Activated T-cell treated with anti-CD3 and anti-CD28 coated beads, Interleukin-2, amount 50 U/mL, for 72 hours (primary cell): ENCODE measurements around the gene CDK11B. TPM values are rescaled to one million over a fixed set of nuclear protein-coding genes. Genes with fewer than 3 reads are reported as not detected.

ENCODE experiments used
- ATAC-seq, 2 donors: fragments of 150-1000 bp; cut with Tn5 transposase; replicated peaks in 1 of 2; 2 replicates each; pipeline ENCODE4 v1.10.0; 2021; ENCODE audit warnings: moderate library complexity in 2 of 2, mild to moderate bottlenecking in 1 of 2
- DNase-seq, 2 donors: peaks; one replicate each; pipeline ENCODE4 v3.0.0; 2021 to 2022; ENCODE audit warnings: mixed read lengths in 1 of 2
- H3K27ac Mint-ChIP-seq: one replicate; pipeline ENCODE4 v1.8.0; 2022; ENCODE audit warnings: mild to moderate bottlenecking, moderate library complexity, mixed read lengths
- H3K27me3 Mint-ChIP-seq: one replicate; pipeline ENCODE4 v1.8.0; 2022; ENCODE audit warnings: low read depth, mixed read lengths
- H3K36me3 Mint-ChIP-seq, 2 donors: one replicate each; pipeline ENCODE4 v1.8.0; 2022; ENCODE audit warnings: mixed read lengths in 2 of 2, mild to moderate bottlenecking in 1 of 2; ENCODE audit not compliant: insufficient read depth in 2 of 2
- H3K4me1 Mint-ChIP-seq: one replicate; pipeline ENCODE4 v1.8.0; 2022; ENCODE audit warnings: low read depth, mixed read lengths
- H3K4me3 Mint-ChIP-seq, 2 donors: one replicate each; pipeline ENCODE4 v1.8.0; 2022; ENCODE audit warnings: mild to moderate bottlenecking in 2 of 2, mixed read lengths in 2 of 2, moderate library complexity in 2 of 2
- H3K9me3 Mint-ChIP-seq, 2 donors: one replicate each; pipeline ENCODE4 v1.8.0; 2022; ENCODE audit warnings: mixed read lengths in 2 of 2
- total RNA-seq, 2 donors: library from RNA; stranded (reverse); gene quantifications; one replicate each; pipeline ENCODE4 v1.2.3, GENCODE V29; 2022

CDK11B gene
- total RNA-seq, 2 donors from 2014 or later: 41.5 to 42.3 TPM

GRCh38 chr1:1604374-1605033, 54.3 kb downstream of the CDK11B start:
- no peaks in the 10 kb centered on the region for H3K27me3 Mint-ChIP-seq
- ATAC-seq (no peak), DNase-seq (no peak)
- peak overlapping the region; percentile 60 for H3K27ac Mint-ChIP-seq
- H3K9me3 Mint-ChIP-seq: no peaks in the 10 kb centered on the region
- H3K4me3 Mint-ChIP-seq: no peak overlapping the region
- no peaks in the 10 kb centered on the region for H3K36me3 Mint-ChIP-seq
- peaks cover 17% of the 10 kb centered on the region for H3K4me1 Mint-ChIP-seq

- no peaks in the 10 kb centered on the region for H3K36me3 Mint-ChIP-seq
- H3K9me3 Mint-ChIP-seq: no peaks in the 10 kb centered on the region
- no peak for DNase-seq
- ATAC-seq: no peak
- H3K4me3 Mint-ChIP-seq: no peak overlapping the region
- peaks cover 17% of the 10 kb centered on the region for H3K4me1 Mint-ChIP-seq
- H3K27ac Mint-ChIP-seq: peak overlapping the region; percentile 60
- H3K27me3 Mint-ChIP-seq: no peaks in the 10 kb centered on the region
These were observed 55.0 kb downstream of the CDK11B start for GRCh38 chr1:1603671-1604373.

GRCh38 chr1:1602968-1603506, 55.8 kb downstream of the CDK11B start:
- Mint-ChIP-seq H3K9me3 (no peaks in the 10 kb centered on the region), H3K36me3 (no peaks in the 10 kb centered on the region), H3K27me3 (no peaks in the 10 kb centered on the region), H3K27ac (no peak overlapping the region), H3K4me3 (no peak overlapping the region), H3K4me1 (peaks cover 17% of the 10 kb centered on the region)
- no peak for DNase-seq
- ATAC-seq: no peak

DNA sequence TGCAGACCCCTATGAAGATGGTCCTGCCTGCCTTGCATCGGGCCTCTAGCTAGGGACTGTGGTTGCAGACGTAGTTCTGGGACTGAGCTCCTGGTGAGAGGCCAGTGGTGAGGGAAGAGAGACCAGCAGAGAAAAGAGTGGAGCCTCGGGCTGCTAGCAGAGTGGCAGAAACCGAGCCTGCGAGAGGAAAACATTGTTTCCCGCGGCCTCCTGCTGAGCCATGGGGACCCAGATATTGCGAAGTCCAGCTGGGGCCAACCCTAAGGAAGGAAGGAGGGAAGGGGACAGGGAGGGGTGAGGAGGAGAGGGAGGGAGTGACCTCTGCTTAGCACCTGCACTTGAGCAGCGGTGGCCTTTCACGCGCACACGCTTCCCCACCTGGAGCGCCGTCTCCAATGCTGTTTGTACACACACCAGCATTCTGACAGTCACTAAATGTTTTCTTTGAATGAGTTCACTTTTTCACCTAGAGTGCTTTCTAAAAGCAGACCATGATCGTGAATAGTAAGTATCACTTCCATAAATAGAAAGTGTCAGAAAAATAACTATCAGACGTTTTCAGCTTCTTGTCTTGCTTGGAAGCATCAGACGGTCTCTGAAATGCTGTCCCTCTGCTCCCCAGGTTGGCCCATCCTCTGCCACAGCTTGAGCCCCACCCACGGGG, 56.4 kb downstream of the CDK11B start:
- Mint-ChIP-seq H3K27me3 (no peaks in the 10 kb centered on the region), H3K9me3 (no peaks in the 10 kb centered on the region), H3K36me3 (no peaks in the 10 kb centered on the region), H3K4me3 (no peak overlapping the region), H3K27ac (no peak overlapping the region), H3K4me1 (peaks cover 13% of the 10 kb centered on the region)
- ATAC-seq (no peak), DNase-seq (no peak)

DNA sequence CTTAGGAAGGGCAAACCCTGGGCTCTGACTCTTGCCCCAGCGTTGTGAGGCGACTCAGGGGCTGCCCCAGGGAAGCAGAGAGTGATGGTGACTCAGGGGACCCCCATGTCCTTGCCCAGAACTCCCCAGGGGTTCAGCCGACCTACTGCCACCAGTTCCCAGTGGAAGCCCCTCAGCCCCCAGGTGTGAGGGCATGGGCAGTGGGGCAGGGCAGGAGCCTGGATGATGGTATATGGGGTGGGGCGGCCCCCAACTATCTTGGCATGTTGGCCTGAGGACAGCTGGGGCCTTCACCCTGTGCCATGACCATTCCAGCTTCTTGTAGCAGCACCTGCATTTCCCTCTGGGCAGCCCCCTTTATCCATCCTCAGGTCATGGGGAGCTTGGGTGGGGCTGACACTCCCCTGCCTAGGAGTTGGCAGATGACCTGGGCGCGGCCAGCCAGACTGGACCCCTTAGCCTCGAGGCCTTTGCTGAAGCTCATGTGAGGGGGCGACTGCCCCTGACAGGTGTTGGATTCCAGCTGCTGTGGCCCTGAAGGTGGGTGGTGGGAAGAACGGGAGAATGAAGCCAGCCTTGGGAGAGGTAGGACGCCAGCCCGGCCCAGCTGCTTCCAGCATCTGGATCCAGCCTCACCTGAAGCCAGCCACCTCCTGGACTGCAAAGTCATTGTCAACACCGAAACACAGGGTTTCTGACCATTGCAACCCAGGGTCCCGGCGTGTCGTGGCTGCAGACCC, 57.1 kb downstream of the CDK11B start:
- ATAC-seq (no peak), DNase-seq (no peak)
- H3K4me3 Mint-ChIP-seq: no peak overlapping the region
- H3K27me3 Mint-ChIP-seq: no peaks in the 10 kb centered on the region
- no peaks in the 10 kb centered on the region for H3K9me3 Mint-ChIP-seq
- no peak overlapping the region for H3K27ac Mint-ChIP-seq
- no peaks in the 10 kb centered on the region for H3K36me3 Mint-ChIP-seq
- peaks cover 6% of the 10 kb centered on the region for H3K4me1 Mint-ChIP-seq

DNA sequence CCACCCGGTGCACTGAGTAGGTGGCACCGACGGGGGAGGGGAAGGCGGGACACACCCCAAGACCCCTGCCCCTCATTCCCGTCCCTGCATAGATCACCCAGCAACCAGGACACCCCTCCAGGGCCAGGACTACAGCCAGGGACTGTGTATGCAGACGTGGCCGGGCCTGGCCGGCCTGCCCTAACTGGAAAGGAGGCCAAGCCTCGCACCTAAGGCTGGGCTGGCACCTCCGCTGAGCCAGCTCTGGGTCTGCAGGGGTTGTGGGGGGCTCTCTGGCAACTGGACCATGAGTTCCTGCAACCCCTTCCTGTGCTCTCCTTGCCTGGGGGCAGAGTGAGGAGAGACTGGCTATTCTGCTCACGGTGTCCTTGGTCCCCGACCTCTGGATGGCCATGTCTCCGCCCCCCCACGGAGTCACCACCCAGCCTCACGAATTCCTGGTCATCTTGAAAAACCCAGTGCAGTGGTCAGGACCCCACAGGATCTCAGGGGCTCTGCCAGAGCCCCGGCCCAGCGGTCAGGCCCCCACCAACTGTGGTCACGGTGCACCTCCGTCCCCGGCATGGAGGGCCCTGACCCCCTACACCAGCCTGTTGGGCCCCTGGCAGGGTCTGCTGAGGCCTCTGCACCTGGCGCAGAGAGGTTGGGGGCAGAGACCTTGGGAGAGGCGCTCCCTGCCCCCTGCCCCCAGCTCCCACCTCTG, 57.8 kb downstream of the CDK11B start:
- no peaks in the 10 kb centered on the region for H3K36me3 Mint-ChIP-seq
- ATAC-seq: no peak
- H3K9me3 Mint-ChIP-seq: no peaks in the 10 kb centered on the region

DNA sequence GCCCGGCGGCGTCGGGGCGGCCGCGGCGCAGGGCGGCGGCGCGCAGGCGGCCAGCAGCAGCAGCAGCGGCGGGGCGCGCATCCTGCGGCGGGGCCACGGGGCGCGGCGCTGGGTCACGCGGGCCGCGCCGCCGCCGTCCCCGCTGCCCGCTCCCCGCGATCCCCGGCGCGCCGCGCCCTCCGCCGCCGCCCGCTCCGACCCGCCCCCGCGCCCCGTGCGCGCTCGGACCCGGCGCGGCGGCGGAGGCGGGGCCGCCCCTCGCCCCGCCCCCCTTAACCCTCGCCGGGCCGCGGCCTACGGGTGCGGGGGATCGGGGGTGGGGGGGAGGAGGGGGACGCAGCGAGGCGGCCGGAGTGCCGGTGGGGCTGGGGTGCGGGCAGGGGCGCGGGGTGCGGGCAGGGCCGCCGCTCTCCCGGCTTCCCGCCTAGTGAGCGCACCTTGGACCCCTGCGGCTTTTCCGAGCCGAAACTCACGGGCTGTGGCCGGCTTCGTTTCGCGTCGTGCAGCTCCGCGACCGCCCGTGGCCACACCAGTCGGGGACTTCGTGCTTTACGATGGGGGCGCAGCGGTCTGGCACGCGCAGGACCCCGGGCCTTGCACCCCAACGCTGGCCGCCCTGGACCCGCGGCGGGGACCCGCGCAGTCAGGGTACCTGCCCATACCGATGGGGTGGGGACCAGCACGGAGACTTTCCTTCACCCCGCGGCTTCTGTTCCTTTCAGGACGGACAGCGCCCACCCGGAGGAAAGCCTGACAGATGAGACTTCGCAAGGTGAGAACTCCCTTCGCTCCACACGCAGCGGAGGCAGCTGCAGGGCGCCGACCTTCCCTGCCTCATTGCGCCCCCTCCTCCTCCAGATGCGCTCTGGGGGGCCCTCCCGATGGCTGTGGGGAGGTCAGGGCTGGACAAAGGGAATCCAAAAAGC, 58.6 kb downstream of the CDK11B start, which contains the start of gene FNDC10:
TSS of gene FNDC10 (minus strand) at position 201 of the 926 bp plus-strand sequence. CDS start at position 81, 120 bp downstream.
- no peak within 1 kb of the TSS for H3K27ac Mint-ChIP-seq
- peaks cover 3% of the 10 kb centered on the region for H3K4me1 Mint-ChIP-seq
- no peaks in the 10 kb centered on the region for H3K27me3 Mint-ChIP-seq
- H3K4me3 Mint-ChIP-seq: peak within 1 kb of the TSS; percentile 75 to 85
- DNase-seq (no peak), ATAC-seq (peak; percentile 45 to 55)
- H3K36me3 Mint-ChIP-seq: no peaks in the 10 kb centered on the region
- no peaks in the 10 kb centered on the region for H3K9me3 Mint-ChIP-seq

More for the DNA sequence above, 57.8 kb downstream of the CDK11B start:
- Mint-ChIP-seq H3K27me3 (no peaks in the 10 kb centered on the region), H3K27ac (no peak overlapping the region), H3K4me3 (peak overlapping the region; percentile 39 to 76), H3K4me1 (peaks cover 3% of the 10 kb centered on the region)
- DNase-seq: no peak

DNA sequence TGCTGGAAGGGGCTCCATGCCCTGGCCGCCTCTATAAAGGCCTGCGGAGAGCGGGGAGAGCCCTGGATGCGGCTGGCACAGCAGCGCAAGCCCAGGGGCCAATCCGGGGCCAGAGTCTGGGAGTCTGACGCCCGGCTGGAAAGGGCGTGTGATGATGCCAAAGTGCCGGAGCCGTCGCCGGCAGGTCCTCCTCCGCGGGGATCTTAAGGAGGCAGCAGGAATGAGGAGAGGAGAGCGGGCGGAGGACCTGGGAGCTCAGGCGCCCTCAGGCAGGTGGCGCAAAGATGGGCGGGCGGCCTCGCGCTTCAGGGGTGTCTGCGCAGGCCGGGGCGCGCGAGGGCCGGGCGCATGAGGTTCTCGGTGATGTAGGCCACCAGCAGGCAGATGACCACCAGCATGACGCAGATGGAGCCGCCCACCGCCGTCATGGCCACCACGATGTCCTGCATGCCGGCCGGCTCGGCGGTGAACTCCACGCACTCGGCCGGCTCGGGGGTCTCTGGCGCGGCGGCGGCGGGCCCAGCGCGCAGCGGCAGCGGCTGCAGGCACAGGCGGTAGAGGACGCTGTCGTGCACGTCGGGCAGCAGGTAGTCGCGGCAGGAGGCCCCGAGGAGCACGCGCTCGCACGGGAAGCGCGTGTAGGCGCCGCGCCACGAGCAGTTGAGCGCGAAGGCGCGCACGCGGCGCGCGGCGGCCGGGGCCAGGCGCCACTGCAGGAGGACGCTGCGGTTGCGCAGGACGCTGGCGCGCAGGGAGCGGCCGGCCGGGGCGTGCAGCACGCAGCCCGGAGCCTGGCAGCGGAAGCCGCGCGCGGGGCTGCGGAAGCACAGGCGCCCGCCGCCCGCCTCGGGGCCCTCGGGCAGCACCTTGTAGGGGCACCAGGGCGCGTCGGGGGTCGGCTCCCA, 59.5 kb downstream of the CDK11B start:
- DNase-seq (peak; percentile 48 to 51), ATAC-seq (peak; percentile 66 to 72)
- Mint-ChIP-seq H3K4me1 (peaks cover 3% of the 10 kb centered on the region), H3K36me3 (no peaks in the 10 kb centered on the region), H3K4me3 (peak overlapping the region; percentile 75 to 85), H3K27me3 (no peaks in the 10 kb centered on the region), H3K9me3 (no peaks in the 10 kb centered on the region), H3K27ac (no peak overlapping the region)

GRCh38 chr1:1598720-1599029, 60.1 kb downstream of the CDK11B start:
- H3K27me3 Mint-ChIP-seq: no peaks in the 10 kb centered on the region
- H3K36me3 Mint-ChIP-seq: no peaks in the 10 kb centered on the region
- H3K4me1 Mint-ChIP-seq: peaks cover 3% of the 10 kb centered on the region
- DNase-seq (no peak), ATAC-seq (no peak)
- peak overlapping the region; percentile 75 to 85 for H3K4me3 Mint-ChIP-seq
- no peak overlapping the region for H3K27ac Mint-ChIP-seq
- no peaks in the 10 kb centered on the region for H3K9me3 Mint-ChIP-seq

GRCh38 chr1:1598051-1598719, 60.6 kb downstream of the CDK11B start:
- H3K4me1 Mint-ChIP-seq: peaks cover 3% of the 10 kb centered on the region
- no peak overlapping the region for H3K27ac Mint-ChIP-seq
- no peak for ATAC-seq

More at GRCh38 chr1:1598051-1598719, 60.6 kb downstream of the CDK11B start:
- Mint-ChIP-seq H3K4me3 (peak overlapping the region in 1 of 2 donors; percentile 85), H3K36me3 (no peaks in the 10 kb centered on the region), H3K27me3 (no peaks in the 10 kb centered on the region), H3K9me3 (no peaks in the 10 kb centered on the region)
- DNase-seq: no peak
